ENCODE data around the gene MKX.

The MKX gene

GRCh38 chr10:27743012-27743876 is 2.4 kb downstream of the MKX start:
- DNase-seq (ENCODE audit: insufficient read length, low spot score) (no peak), FAIRE-seq (no peak)

GRCh38 chr10:27742195-27743011 is 3.2 kb downstream of the MKX start:
- DNase-seq (ENCODE audit: insufficient read length, low spot score) = no peak
- no peak for FAIRE-seq

- FAIRE-seq (no peak), DNase-seq (ENCODE audit: insufficient read length, low spot score) (no peak)
Measured at GRCh38 chr10:27741173-27742091, 4.2 kb downstream of the MKX start.

- no peak for FAIRE-seq
- no peak for DNase-seq (ENCODE audit: insufficient read length, low spot score)
Measured at GRCh38 chr10:27736396-27736795, 9.2 kb downstream of the MKX start.

GRCh38 chr10:27730041-27730440 is 15.6 kb downstream of the MKX start:
- DNase-seq (ENCODE audit: insufficient read length, low spot score) (no peak), FAIRE-seq (no peak)

GRCh38 chr10:27728338-27728737 is 17.3 kb downstream of the MKX start:
- FAIRE-seq (no peak), DNase-seq (ENCODE audit: insufficient read length, low spot score) (no peak)

GRCh38 chr10:27724287-27724686 is 21.3 kb downstream of the MKX start:
- no peak for FAIRE-seq

GRCh38 chr10:27723436-27723835 is 22.2 kb downstream of the MKX start:
- FAIRE-seq (no peak), DNase-seq (ENCODE audit: insufficient read length, low spot score) (no peak)

More at GRCh38 chr10:27724287-27724686, 21.3 kb downstream of the MKX start:
- DNase-seq (ENCODE audit: insufficient read length, low spot score) = no peak

- DNase-seq (ENCODE audit: insufficient read length, low spot score) (no peak), FAIRE-seq (no peak)
Measured at GRCh38 chr10:27720529-27720928, 25.1 kb downstream of the MKX start.

- DNase-seq (ENCODE audit: insufficient read length, low spot score) = no peak
- FAIRE-seq = no peak
Measured at GRCh38 chr10:27719052-27719451, 26.6 kb downstream of the MKX start.

GRCh38 chr10:27717861-27718260 is 27.8 kb downstream of the MKX start:
- FAIRE-seq (no peak), DNase-seq (ENCODE audit: insufficient read length, low spot score) (no peak)

GRCh38 chr10:27717224-27717623 is 28.4 kb downstream of the MKX start:
- FAIRE-seq (no peak), DNase-seq (ENCODE audit: insufficient read length, low spot score) (no peak)

- DNase-seq (ENCODE audit: insufficient read length, low spot score) = no peak
Measured at GRCh38 chr10:27716521-27716920, 29.1 kb downstream of the MKX start.

GRCh38 chr10:27715505-27715904 is 30.1 kb downstream of the MKX start:
- FAIRE-seq = no peak
- no peak for DNase-seq (ENCODE audit: insufficient read length, low spot score)

More at GRCh38 chr10:27716521-27716920, 29.1 kb downstream of the MKX start:
- no peak for FAIRE-seq

- no peak for FAIRE-seq
- DNase-seq (ENCODE audit: insufficient read length, low spot score) = no peak
Measured at GRCh38 chr10:27714349-27714748, 31.3 kb downstream of the MKX start.

GRCh38 chr10:27713941-27714340 is 31.7 kb downstream of the MKX start:
- no peak for FAIRE-seq
- DNase-seq (ENCODE audit: insufficient read length, low spot score) = no peak

GRCh38 chr10:27710014-27710413 is 35.6 kb downstream of the MKX start:
- FAIRE-seq (no peak), DNase-seq (ENCODE audit: insufficient read length, low spot score) (no peak)

GRCh38 chr10:27709304-27709703 is 36.3 kb downstream of the MKX start:
- FAIRE-seq (no peak), DNase-seq (ENCODE audit: insufficient read length, low spot score) (no peak)

GRCh38 chr10:27701938-27702537 is 43.6 kb downstream of the MKX start:
- FAIRE-seq (no peak), DNase-seq (ENCODE audit: insufficient read length, low spot score) (no peak)

GRCh38 chr10:27699776-27700175 is 45.8 kb downstream of the MKX start:
- DNase-seq (ENCODE audit: insufficient read length, low spot score) = no peak
- no peak for FAIRE-seq

Measured in HTR-8/SVneo (cell line).